MM.1S (cell line): ENCODE results near the gene PGBD5.

Experiments
- EZH2 ChIP-seq: fragments of 300-600 bp; sonication (generic); optimal IDR thresholded peaks from 2 replicates; pipeline ENCODE3; 2017; ENCODE audit warnings: low read depth, mild to moderate bottlenecking, antibody characterized with exemption, low read length, mixed read lengths
- EZH2phosphoT487 ChIP-seq: fragments of 300-600 bp; sonication (generic); IDR thresholded peaks from 2 replicates; pipeline ENCODE4 v1.6.1; 2018; ENCODE audit warnings: antibody characterized with exemption, low read length
- TF ChIP-seq, protein P1 (sequence below): fragments of 300-600 bp; sonication (generic); IDR thresholded peaks from 2 replicates; pipeline ENCODE4 v1.5.1; 2016; ENCODE audit warnings: antibody characterized with exemption, low read length, mixed read lengths

DNA sequence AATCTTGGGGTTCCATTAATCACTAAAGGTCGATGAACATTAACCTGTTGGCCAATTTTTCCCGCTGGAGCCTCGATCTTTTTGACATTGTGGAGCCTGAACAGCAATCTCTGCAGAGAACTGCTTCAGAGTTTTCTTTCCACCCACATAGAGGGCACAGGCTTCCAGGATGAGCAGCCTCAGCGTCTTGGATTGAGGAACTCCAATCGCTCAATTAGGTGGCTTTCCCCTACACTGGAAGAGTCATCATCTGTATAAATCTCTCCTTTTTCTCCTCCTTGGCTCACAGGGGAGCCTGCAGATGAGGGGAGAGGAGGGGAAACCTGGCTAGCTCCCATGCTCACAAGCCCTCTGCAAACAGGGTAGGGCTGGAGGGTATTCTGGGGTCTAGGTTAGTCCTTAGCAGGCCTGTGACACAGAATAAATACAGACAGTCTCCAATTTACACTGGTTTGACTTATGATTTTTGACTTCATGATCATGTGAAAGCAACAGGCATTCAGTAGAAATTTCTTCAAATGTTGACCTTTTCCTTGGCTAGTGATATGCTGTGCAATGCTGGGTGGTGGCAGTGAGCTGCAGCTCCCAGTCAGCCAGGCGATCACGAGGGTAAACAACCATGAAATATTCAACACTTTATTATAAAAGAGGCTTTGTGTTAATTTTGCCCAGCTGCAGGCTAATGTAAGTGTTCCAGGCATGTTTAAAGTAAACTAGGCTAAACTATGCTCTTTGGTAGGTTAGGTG is 80.8 kb downstream of the PGBD5 start:
- TF ChIP-seq, protein P1, sequence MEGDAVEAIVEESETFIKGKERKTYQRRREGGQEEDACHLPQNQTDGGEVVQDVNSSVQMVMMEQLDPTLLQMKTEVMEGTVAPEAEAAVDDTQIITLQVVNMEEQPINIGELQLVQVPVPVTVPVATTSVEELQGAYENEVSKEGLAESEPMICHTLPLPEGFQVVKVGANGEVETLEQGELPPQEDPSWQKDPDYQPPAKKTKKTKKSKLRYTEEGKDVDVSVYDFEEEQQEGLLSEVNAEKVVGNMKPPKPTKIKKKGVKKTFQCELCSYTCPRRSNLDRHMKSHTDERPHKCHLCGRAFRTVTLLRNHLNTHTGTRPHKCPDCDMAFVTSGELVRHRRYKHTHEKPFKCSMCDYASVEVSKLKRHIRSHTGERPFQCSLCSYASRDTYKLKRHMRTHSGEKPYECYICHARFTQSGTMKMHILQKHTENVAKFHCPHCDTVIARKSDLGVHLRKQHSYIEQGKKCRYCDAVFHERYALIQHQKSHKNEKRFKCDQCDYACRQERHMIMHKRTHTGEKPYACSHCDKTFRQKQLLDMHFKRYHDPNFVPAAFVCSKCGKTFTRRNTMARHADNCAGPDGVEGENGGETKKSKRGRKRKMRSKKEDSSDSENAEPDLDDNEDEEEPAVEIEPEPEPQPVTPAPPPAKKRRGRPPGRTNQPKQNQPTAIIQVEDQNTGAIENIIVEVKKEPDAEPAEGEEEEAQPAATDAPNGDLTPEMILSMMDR = no peak
- TF ChIP-seq EZH2 = no peak
- no peak for TF ChIP-seq EZH2phosphoT487
